Daoy (cell line): Measurements from ENCODE around the gene WDR5B. TPM values are rescaled to one million over a fixed set of nuclear protein-coding genes. Genes with fewer than 3 reads are reported as not detected.

Experiments used
- DNase-seq: peaks from one replicate; pipeline ENCODE4 v3.0.0-alpha.2; 2015; ENCODE audit warnings: low read depth
- total RNA-seq: library from RNA; depleted of rRNA; stranded (reverse); fragments of >200 nt; shearing (Covaris generic); gene quantifications from 2 replicates; pipeline ENCODE4 v1.2.3, GENCODE V29; 2014

WDR5B gene
- total RNA-seq, 1 experiment from 2014 or later = 6.5 TPM

DNA sequence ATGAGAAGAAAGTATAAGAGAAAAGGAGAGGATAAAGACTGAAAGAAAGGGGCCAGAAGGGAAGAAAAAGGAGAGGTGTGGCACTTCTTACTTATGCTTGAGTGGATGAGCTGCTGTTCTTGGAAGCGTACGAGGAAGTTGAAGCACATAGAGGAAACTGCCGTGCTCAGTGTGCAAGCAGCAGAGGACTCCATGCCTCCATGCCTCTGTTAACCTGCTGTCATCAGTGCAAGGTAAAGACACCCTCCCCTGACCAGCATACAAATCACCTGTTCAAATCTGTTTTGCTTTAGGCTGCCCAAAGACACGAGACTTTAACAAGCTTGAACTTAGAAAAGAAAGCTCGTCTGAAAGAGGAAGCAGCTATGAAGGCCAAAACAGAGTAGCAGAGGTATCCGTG is 6.4 kb downstream of the WDR5B start:
- no peak for DNase-seq

- DNase-seq = no peak
These were observed 7.9 kb downstream of the WDR5B start for GRCh38 chr3:122407946-122408345.

DNA sequence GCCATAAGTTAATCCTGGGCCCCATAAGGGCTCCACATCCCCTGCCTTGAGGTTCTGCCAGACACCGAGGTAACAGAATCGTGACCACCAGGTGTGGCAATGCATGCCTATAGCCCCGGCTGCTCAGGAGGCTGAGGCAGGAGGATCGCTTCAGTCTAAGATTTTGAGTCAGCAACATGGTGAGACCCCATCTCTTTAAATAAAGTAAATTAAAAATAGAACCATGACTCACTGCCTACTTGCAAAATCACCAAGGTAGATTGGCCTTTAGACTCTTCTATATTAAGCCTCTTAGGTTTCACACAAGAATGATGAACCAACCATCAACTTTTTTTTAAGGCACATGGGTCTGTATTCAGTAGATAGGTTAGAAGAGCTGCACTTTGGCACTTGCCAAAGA is 9.7 kb downstream of the WDR5B start:
- DNase-seq = no peak

DNA sequence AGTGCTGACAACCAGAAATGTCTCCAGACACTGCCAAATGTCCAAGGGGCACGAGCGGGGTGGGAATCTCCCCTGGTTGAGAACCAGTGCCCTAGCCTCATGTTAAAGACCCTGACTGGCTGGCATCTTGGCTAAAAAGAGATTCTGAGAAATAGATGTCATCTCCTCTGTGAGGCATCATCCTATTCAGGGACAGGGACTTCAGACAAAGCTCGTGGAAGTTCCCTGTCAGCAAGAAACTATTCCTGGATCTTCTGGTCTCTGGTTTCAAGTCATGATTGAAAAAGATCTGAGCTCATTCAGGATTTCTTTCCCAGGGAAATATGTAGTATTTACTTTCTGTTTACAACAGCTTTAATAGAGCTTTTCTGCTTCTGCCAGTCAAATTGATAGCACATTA is 10.8 kb downstream of the WDR5B start:
- no peak for DNase-seq

DNA sequence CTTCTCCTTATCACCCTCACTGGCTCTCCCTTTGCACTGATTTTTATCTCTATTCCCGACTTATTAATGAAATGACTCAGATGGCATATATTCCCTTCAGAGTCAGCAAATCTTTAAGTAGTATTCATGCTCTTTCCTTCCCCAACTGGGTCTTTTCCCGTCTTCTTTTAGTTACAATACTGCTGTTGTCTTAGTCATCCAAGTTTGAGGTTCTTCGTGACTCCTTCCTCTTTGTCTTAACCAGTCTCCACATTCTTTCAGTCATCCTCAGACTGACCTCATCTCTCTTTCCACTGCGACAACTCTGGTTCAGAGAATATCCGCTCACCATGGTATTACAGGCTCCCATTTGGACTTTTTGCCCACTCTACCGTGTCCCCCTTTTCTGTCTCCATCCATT is 12.4 kb downstream of the WDR5B start:
- DNase-seq = peak; percentile 25

GRCh38 chr3:122398920-122399319 is 16.9 kb downstream of the WDR5B start:
- no peak for DNase-seq

- DNase-seq = no peak
These were observed 18.7 kb downstream of the WDR5B start for GRCh38 chr3:122397201-122397600.

- no peak for DNase-seq
These were observed 19.4 kb downstream of the WDR5B start for GRCh38 chr3:122396511-122396910.

GRCh38 chr3:122395582-122395981 is 20.3 kb downstream of the WDR5B start:
- DNase-seq = no peak

DNA sequence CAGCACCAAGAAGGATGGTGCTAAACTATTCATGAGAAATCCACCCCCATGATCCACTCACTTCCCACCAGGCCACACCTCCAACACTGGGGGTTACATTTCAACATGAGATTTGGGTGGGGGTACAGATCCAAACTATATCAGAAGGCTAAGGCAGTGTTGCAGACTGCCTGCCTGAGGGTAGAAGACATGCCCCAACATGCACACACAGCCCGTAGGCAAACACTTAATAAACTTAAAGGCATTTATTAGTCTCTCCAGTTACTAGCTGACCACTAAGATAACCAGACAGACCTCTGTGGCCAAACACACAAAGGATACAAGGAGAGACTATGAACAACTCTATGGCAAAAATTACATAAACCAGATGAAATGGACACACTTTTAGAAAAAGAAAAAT is 21.7 kb downstream of the WDR5B start:
- no peak for DNase-seq

- DNase-seq = peak; percentile 35
These were observed 22.7 kb downstream of the WDR5B start for GRCh38 chr3:122392868-122393844.

GRCh38 chr3:122391681-122392446 is 24.0 kb downstream of the WDR5B start:
- no peak for DNase-seq

DNA sequence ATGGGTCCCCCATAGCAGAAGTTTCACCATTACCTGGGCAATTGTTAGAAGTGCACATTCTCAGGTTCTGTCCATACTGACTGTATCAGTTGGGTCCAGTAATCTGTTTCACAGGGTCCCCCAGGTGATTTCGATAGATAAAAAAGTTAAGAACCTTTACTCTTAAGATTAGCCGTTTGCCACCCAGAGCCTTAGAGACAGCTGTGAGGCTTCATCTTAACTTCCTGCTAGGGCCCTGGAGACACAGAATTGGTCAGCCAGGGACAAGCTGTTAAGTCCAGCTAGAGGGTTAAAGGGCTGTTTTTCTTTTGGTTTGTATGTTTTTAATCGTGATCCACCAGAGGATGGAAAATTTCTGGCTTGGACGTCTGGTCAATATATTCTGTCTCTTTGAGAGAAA is 25.2 kb downstream of the WDR5B start:
- DNase-seq = no peak

DNA sequence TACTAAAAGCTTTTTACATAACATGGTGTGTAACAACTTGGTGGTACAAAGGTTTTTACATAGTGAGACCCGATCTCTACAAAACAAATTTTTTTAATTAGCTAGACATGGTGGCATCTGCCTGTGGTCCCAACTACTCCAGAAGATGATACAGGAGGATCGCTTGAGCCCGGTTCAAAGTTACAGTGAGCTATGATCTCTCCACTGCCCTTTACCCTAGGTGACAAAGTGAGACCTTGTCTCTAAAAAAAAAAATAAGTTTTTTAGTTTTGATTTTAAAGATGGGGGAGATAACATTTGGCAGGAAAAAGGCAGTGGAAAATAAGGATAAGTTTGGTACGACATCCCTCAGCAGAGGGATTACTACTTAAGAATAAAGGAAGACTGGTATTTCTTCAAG is 26.0 kb downstream of the WDR5B start:
- DNase-seq = no peak

GRCh38 chr3:122389197-122389596 is 26.7 kb downstream of the WDR5B start:
- no peak for DNase-seq

- no peak for DNase-seq
These were observed 28.2 kb downstream of the WDR5B start for GRCh38 chr3:122387709-122388108.

GRCh38 chr3:122383771-122384697 is 31.8 kb downstream of the WDR5B start, which contains the start of gene FAM162A:
Gene FAM162A, plus strand, starts transcription at chr3:122384182. Its CDS starts 84 bp downstream, at chr3:122384266.
- peak; percentile 97 for DNase-seq

DNA sequence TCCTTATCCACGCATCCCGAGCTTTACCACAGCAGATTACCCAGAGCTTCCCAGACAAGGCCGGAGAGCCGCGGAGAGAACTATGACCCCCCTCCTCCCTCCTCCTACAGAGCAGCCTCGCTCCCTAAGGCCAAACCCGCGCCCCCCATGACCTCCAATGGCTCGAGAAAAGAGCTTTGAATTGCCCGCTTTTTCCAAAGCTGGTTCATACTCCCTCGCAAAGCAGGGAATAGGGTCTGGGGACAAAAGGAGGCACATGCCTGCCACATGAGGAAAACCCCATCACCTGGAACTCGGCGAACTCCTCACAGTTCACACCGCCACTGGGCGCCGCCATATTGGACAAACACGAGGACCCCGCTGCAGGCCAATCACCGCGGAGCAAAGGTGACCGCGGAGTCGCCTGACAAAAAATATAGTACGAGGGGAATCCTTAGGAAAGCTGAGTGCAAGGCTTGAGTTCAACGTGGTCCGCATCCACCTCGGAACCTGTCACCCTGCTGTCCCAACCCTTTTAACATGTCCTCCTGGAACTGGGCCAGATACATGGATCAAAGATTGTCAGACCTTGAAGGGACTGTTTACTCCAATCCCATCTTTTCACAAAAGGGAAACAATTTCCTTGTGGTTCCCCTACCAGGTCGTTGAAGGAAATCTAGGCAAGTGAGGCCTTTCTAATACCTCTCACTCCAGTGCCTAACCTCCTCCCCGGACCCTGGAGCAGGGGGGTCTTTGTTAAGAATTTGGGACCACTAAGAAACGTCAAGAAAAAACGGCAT is 32.8 kb downstream of the WDR5B start, which contains the start of gene MIX23:
Gene MIX23 (minus strand): TSS at position 344 of the 779 bp plus-strand sequence. CDS start 7 bp downstream, at position 337.
- peak; percentile 90 for DNase-seq

DNA sequence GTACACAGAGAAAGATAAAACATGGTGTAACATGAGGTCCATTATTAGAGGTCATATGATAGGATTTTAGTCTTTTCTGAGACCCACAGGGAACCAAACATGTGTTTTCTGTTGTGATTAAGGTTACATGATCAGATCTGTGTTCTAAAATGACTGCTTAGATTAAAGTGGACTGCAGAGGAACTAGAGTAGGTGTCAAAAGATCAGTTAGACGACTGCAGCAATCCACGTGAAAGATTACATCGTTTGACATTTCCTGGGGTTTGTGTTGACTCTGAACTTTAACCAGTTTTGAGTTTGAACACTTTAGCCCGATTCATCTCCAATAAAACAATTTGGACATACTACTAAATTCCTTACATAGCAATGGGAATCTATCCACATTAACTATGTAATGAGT is 37.9 kb downstream of the WDR5B start:
- no peak for DNase-seq

DNA sequence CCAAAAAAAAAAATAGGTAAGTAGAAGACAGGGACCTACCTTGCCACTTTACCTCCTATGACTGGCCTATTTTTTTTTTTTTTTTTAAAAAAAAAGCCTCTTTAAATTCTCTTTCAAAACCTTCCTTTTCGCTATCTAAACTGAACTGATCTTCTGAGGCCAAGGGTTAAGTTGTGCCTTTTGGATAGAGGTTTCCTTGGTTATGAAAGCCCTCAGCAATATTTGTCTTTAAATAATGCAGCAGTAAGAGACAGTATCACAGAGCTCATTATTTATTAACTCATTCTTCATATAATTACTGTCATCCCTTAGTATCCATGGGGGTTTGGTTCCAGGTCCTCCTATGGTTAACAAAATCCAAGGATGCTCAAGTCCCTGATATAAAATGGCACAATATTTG is 41.8 kb downstream of the WDR5B start:
- no peak for DNase-seq

DNA sequence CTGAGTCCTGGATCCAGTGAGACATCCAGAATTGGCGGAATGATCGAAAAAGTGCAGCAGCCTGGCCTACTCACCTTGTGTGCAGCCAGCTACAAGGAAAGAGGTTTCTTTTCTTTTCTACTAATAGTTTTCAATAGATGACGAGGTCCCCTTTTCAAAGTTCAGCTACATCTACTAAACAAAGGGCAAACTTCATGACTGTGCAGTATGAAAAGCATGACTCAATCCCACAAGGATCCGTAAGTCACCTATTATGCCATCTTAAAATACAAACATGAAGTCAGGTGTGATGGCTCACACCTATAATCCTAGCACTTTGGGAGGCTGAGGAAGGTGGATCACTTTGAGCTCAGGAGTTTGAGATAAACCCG is 49.5 kb downstream of the WDR5B start:
- DNase-seq = no peak
